PC-3 (cell line): Measurements from ENCODE around the gene COMMD8.

Experiments used
- CTCF ChIP-seq: fragments of 300-600 bp; sonication (generic); conservative IDR thresholded peaks from 2 replicates; pipeline ENCODE4 v1.5.1; 2017; ENCODE audit warnings: antibody characterized with exemption, low read depth, mild to moderate bottlenecking, low read length
- EZH2 ChIP-seq: fragments of 300-600 bp; sonication (generic); IDR thresholded peaks from one replicate; pipeline ENCODE4 v1.6.1; 2017; ENCODE audit warnings: antibody characterized with exemption, mild to moderate bottlenecking, low read length; ENCODE audit not compliant: unreplicated experiment
- EZH2phosphoT487 ChIP-seq: fragments of 300-600 bp; sonication (generic); IDR thresholded peaks from 2 replicates; pipeline ENCODE4 v1.6.1; 2018; ENCODE audit warnings: mild to moderate bottlenecking, antibody characterized with exemption, low read length, borderline replicate concordance

GRCh38 chr4:47451657-47452056 is 11.8 kb downstream of the COMMD8 start:
- TF ChIP-seq CTCF, result no peak
- no peak for TF ChIP-seq EZH2phosphoT487
- no peak for TF ChIP-seq EZH2
